Measurements from ENCODE around the gene CALY. TPM values are rescaled to one million over a fixed set of nuclear protein-coding genes. Genes with fewer than 3 reads are reported as not detected.

CALY gene
- total RNA-seq, 2 donors from 2014 or later = not detected

- Mint-ChIP-seq H3K4me1 (peaks cover 6% of the 10 kb centered on the region), H3K27me3 (no peaks in the 10 kb centered on the region), H3K27ac (no peak overlapping the region), H3K4me3 (no peak overlapping the region), H3K36me3 (ENCODE audit: low read depth) (peaks cover 26% of the 10 kb centered on the region), H3K9me3 (no peaks in the 10 kb centered on the region)
- no peak for ATAC-seq (replicated peaks)
Measured at GRCh38 chr10:133359554-133359971, 22.9 kb upstream of the CALY start.

- ATAC-seq (replicated peaks) = no peak
- Mint-ChIP-seq H3K4me3 (no peak overlapping the region), H3K9me3 (no peaks in the 10 kb centered on the region)
Measured at GRCh38 chr10:133358925-133359310, 22.2 kb upstream of the CALY start.

GRCh38 chr10:133358162-133358924 is 21.6 kb upstream of the CALY start:
- H3K9me3 Mint-ChIP-seq = no peaks in the 10 kb centered on the region
- H3K4me1 Mint-ChIP-seq = peaks cover 6% of the 10 kb centered on the region
- H3K4me3 Mint-ChIP-seq = no peak overlapping the region
- ATAC-seq (replicated peaks) = no peak
- H3K27ac Mint-ChIP-seq = no peak overlapping the region
- H3K27me3 Mint-ChIP-seq = no peaks in the 10 kb centered on the region
- H3K36me3 Mint-ChIP-seq (ENCODE audit: low read depth) = peaks cover 18% of the 10 kb centered on the region

More at GRCh38 chr10:133358925-133359310, 22.2 kb upstream of the CALY start:
- Mint-ChIP-seq H3K27me3 (no peaks in the 10 kb centered on the region), H3K36me3 (ENCODE audit: low read depth) (peaks cover 21% of the 10 kb centered on the region), H3K27ac (no peak overlapping the region), H3K4me1 (peaks cover 6% of the 10 kb centered on the region)

GRCh38 chr10:133357285-133358161 is 20.8 kb upstream of the CALY start, which contains the start of gene FUOM:
FUOM (minus strand) TSS chr10:133358019; CDS start chr10:133358007, 12 bp downstream.
- peak within 1 kb of the TSS; percentile 53 for H3K4me3 Mint-ChIP-seq
- H3K27ac Mint-ChIP-seq = no peak within 1 kb of the TSS
- H3K36me3 Mint-ChIP-seq (ENCODE audit: low read depth) = peaks cover 10% of the 10 kb centered on the region
- ATAC-seq (replicated peaks) = peak; percentile 87
- no peaks in the 10 kb centered on the region for H3K27me3 Mint-ChIP-seq
- no peaks in the 10 kb centered on the region for H3K9me3 Mint-ChIP-seq
- H3K4me1 Mint-ChIP-seq = peaks cover 6% of the 10 kb centered on the region

- Mint-ChIP-seq H3K9me3 (no peaks in the 10 kb centered on the region), H3K4me3 (peak overlapping the region; percentile 53), H3K27ac (no peak overlapping the region), H3K4me1 (peaks cover 2% of the 10 kb centered on the region), H3K36me3 (ENCODE audit: low read depth) (peaks cover 2% of the 10 kb centered on the region), H3K27me3 (no peaks in the 10 kb centered on the region)
- peak; percentile 2 for ATAC-seq (replicated peaks)
Measured at GRCh38 chr10:133356549-133357284, 20.0 kb upstream of the CALY start.

- no peaks in the 10 kb centered on the region for H3K4me1 Mint-ChIP-seq
- no peaks in the 10 kb centered on the region for H3K27me3 Mint-ChIP-seq
- no peaks in the 10 kb centered on the region for H3K9me3 Mint-ChIP-seq
- no peaks in the 10 kb centered on the region for H3K36me3 Mint-ChIP-seq (ENCODE audit: low read depth)
- no peak for ATAC-seq (replicated peaks)
- peak overlapping the region; percentile 53 for H3K4me3 Mint-ChIP-seq
- no peak overlapping the region for H3K27ac Mint-ChIP-seq
Measured at GRCh38 chr10:133355991-133356390, 19.3 kb upstream of the CALY start.

GRCh38 chr10:133355266-133355665 is 18.6 kb upstream of the CALY start:
- Mint-ChIP-seq H3K36me3 (ENCODE audit: low read depth) (no peaks in the 10 kb centered on the region), H3K4me1 (no peaks in the 10 kb centered on the region), H3K4me3 (no peak overlapping the region), H3K9me3 (no peaks in the 10 kb centered on the region), H3K27ac (no peak overlapping the region), H3K27me3 (no peaks in the 10 kb centered on the region)
- no peak for ATAC-seq (replicated peaks)

- Mint-ChIP-seq H3K36me3 (ENCODE audit: low read depth) (no peaks in the 10 kb centered on the region), H3K4me1 (no peaks in the 10 kb centered on the region), H3K27ac (no peak overlapping the region), H3K27me3 (no peaks in the 10 kb centered on the region), H3K9me3 (no peaks in the 10 kb centered on the region), H3K4me3 (no peak overlapping the region)
- no peak for ATAC-seq (replicated peaks)
Measured at GRCh38 chr10:133354672-133355240, 18.1 kb upstream of the CALY start.

GRCh38 chr10:133353988-133354605 is 17.4 kb upstream of the CALY start:
- no peak overlapping the region for H3K27ac Mint-ChIP-seq
- H3K4me3 Mint-ChIP-seq = no peak overlapping the region
- no peaks in the 10 kb centered on the region for H3K9me3 Mint-ChIP-seq
- no peak for ATAC-seq (replicated peaks)
- peaks cover 3% of the 10 kb centered on the region for H3K27me3 Mint-ChIP-seq
- H3K4me1 Mint-ChIP-seq = peaks cover 3% of the 10 kb centered on the region
- H3K36me3 Mint-ChIP-seq (ENCODE audit: low read depth) = no peaks in the 10 kb centered on the region

- peaks cover 6% of the 10 kb centered on the region for H3K27me3 Mint-ChIP-seq
Measured at GRCh38 chr10:133353202-133353959, 16.7 kb upstream of the CALY start.

GRCh38 chr10:133351408-133352318 is 15.0 kb upstream of the CALY start:
- H3K4me1 Mint-ChIP-seq = peaks cover 6% of the 10 kb centered on the region
- ATAC-seq (replicated peaks) = no peak
- H3K9me3 Mint-ChIP-seq = no peaks in the 10 kb centered on the region
- H3K4me3 Mint-ChIP-seq = no peak overlapping the region
- peaks cover 6% of the 10 kb centered on the region for H3K27me3 Mint-ChIP-seq
- H3K36me3 Mint-ChIP-seq (ENCODE audit: low read depth) = no peaks in the 10 kb centered on the region
- H3K27ac Mint-ChIP-seq = no peak overlapping the region

More at GRCh38 chr10:133353202-133353959, 16.7 kb upstream of the CALY start:
- no peak overlapping the region for H3K27ac Mint-ChIP-seq
- H3K4me3 Mint-ChIP-seq = no peak overlapping the region
- ATAC-seq (replicated peaks) = no peak
- no peaks in the 10 kb centered on the region for H3K36me3 Mint-ChIP-seq (ENCODE audit: low read depth)
- peaks cover 6% of the 10 kb centered on the region for H3K4me1 Mint-ChIP-seq
- no peaks in the 10 kb centered on the region for H3K9me3 Mint-ChIP-seq

GRCh38 chr10:133350950-133351329 is 14.2 kb upstream of the CALY start:
- H3K27ac Mint-ChIP-seq = no peak overlapping the region
- no peak overlapping the region for H3K4me3 Mint-ChIP-seq
- peaks cover 6% of the 10 kb centered on the region for H3K27me3 Mint-ChIP-seq
- peaks cover 6% of the 10 kb centered on the region for H3K4me1 Mint-ChIP-seq
- ATAC-seq (replicated peaks) = no peak
- H3K36me3 Mint-ChIP-seq (ENCODE audit: low read depth) = no peaks in the 10 kb centered on the region
- no peaks in the 10 kb centered on the region for H3K9me3 Mint-ChIP-seq

Data from activated T-helper 17 cell treated with anti-CD3 and anti-CD28 coated beads, Interleukin-2, amount 50 U/mL, for 72 hours (primary cell).